GM19328 (cell line): ENCODE results near the gene MRGPRX4.

Experiments used
- ATAC-seq: cut with Tn5 transposase; IDR thresholded peaks from one replicate; pipeline ENCODE4 v1.9.1; 2021; ENCODE audit warnings: mild to moderate bottlenecking, moderate library complexity; ENCODE audit not compliant: unreplicated experiment

Gene MRGPRX4

GRCh38 chr11:18204771-18205170 lies 32.1 kb downstream of the MRGPRX4 start:
- ATAC-seq = no peak

GRCh38 chr11:18209058-18209457 lies 36.4 kb downstream of the MRGPRX4 start:
- ATAC-seq = no peak

GRCh38 chr11:18221274-18221876 lies 48.7 kb downstream of the MRGPRX4 start:
- no peak for ATAC-seq

GRCh38 chr11:18222814-18223421 lies 50.3 kb downstream of the MRGPRX4 start:
- ATAC-seq = no peak
